Testis (tissue), 2 donors: ENCODE measurements around the gene MEMO1.

Experiments
- CTCF ChIP-seq, 3 experiments: fragments of 450-650 bp in 2 of 3; fragments of 200-600 bp in 1 of 3; sonication (generic) in 1 of 3; IDR thresholded peaks; one replicate each; pipeline ENCODE4 v1.5.1; 2016 to 2019; ENCODE audit warnings: antibody characterized with exemption in 3 of 3, mild to moderate bottlenecking in 2 of 3, moderate library complexity in 1 of 3
- POLR2A ChIP-seq: fragments of 450-650 bp; IDR thresholded peaks from one replicate; pipeline ENCODE4 v1.6.1; 2017; ENCODE audit warnings: antibody characterized with exemption, mild to moderate bottlenecking, moderate library complexity

GRCh38 chr2:32002406-32002805 lies 8.4 kb downstream of the MEMO1 start:
- no peak for TF ChIP-seq CTCF (IDR thresholded peaks at IDR 0.05)
- no peak for TF ChIP-seq POLR2A
